Measurements from ENCODE around the gene ATRAID.
A peak's percentile ranks its signal among the peaks of the same experiment; 100 is the strongest.

The ATRAID gene

GRCh38 chr2:27255187-27255586 lies 43.3 kb downstream of the ATRAID start:
- DNase-seq = no peak

- no peak for DNase-seq
Observed at GRCh38 chr2:27255660-27256059, 43.8 kb downstream of the ATRAID start.

- DNase-seq = no peak
Observed at GRCh38 chr2:27256855-27257454, 45.1 kb downstream of the ATRAID start.

GRCh38 chr2:27258051-27258450 lies 46.2 kb downstream of the ATRAID start:
- no peak for DNase-seq

- no peak for DNase-seq
Observed at GRCh38 chr2:27261241-27261925, 49.5 kb downstream of the ATRAID start.

GRCh38 chr2:27261926-27262298 lies 50.1 kb downstream of the ATRAID start:
- no peak for DNase-seq

GRCh38 chr2:27262379-27263286 lies 50.8 kb downstream of the ATRAID start, which contains the start of gene SLC30A3:
Gene SLC30A3 (minus strand): TSS chr2:27263047. CDS start chr2:27262906, 141 bp downstream.
- no peak for DNase-seq

GRCh38 chr2:27263287-27264252 lies 51.7 kb downstream of the ATRAID start:
- DNase-seq = no peak

- DNase-seq = no peak
Observed at GRCh38 chr2:27264253-27264752, 52.5 kb downstream of the ATRAID start.

GRCh38 chr2:27264753-27265535 lies 53.1 kb downstream of the ATRAID start:
- peak; percentile 32 for DNase-seq

- DNase-seq = no peak
Observed at GRCh38 chr2:27265536-27265870, 53.7 kb downstream of the ATRAID start.
